Measurements from ENCODE around the gene SHISA4.

Gene SHISA4

DNA sequence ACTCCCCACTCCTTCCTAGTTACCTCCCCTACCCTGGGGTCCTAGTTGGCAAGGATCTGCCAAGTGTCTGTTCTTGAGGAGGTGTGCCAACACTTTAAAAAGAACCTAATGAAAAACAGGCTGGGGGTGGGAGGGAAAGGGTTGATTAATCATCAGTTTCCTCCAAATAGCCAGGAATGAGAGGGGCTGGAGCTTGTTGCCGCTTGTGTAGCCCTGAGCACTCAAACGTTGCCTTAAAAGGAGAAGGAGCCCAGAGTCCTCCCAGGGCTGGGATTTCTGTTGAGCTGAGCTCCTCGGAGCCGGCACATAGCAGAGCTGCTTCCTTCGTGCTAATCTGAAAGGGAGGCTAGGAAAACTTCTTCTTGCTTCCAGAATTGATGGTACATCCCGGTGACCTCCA is 15.9 kb downstream of the SHISA4 start:
- DNase-seq (ENCODE audit: low read depth): peak; percentile 90
- TF ChIP-seq, protein P1, sequence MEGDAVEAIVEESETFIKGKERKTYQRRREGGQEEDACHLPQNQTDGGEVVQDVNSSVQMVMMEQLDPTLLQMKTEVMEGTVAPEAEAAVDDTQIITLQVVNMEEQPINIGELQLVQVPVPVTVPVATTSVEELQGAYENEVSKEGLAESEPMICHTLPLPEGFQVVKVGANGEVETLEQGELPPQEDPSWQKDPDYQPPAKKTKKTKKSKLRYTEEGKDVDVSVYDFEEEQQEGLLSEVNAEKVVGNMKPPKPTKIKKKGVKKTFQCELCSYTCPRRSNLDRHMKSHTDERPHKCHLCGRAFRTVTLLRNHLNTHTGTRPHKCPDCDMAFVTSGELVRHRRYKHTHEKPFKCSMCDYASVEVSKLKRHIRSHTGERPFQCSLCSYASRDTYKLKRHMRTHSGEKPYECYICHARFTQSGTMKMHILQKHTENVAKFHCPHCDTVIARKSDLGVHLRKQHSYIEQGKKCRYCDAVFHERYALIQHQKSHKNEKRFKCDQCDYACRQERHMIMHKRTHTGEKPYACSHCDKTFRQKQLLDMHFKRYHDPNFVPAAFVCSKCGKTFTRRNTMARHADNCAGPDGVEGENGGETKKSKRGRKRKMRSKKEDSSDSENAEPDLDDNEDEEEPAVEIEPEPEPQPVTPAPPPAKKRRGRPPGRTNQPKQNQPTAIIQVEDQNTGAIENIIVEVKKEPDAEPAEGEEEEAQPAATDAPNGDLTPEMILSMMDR (IDR thresholded peaks at IDR 0.05; ENCODE audit: low read length, missing control alignments): no peak
- H3K4me3 ChIP-seq (replicated peaks; ENCODE audit: low read depth, low read length): no peak overlapping the region

DNA sequence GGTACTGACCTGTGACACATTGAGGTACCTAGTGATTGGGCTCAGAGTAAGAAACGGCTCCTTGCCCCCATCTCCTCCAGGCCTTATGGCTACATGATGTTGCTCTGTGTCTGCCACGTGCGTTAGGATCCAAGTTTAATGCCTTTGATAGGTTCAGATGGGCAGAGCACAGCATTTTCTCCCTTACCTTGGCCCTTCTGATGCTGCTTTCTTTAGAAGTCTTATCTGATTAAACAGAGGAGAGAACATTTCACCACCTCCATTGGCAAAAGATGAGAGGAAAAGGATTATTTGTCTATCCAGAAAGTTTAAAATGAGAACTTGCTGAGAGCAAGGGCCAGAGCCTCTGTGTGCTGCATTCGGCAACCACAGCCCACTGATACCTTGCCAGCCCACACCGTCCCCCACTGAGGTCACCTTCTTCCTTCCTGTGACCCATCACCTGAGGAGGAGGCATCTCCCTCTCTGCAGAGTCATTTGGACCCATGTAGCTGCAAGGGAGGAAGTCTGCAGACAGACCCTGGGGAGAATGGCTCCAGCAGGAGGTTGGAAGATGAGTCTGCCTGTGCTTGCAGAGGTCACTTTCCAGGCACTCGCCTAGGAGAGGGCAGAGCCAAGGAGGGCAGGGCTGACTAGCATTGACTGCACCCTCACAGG is 16.7 kb downstream of the SHISA4 start:
- no peak overlapping the region for H3K4me3 ChIP-seq (replicated peaks; ENCODE audit: low read depth, low read length)
- no peak for DNase-seq (ENCODE audit: low read depth)
- TF ChIP-seq, protein P1 (IDR thresholded peaks at IDR 0.05; ENCODE audit: low read length, missing control alignments): no peak

DNA sequence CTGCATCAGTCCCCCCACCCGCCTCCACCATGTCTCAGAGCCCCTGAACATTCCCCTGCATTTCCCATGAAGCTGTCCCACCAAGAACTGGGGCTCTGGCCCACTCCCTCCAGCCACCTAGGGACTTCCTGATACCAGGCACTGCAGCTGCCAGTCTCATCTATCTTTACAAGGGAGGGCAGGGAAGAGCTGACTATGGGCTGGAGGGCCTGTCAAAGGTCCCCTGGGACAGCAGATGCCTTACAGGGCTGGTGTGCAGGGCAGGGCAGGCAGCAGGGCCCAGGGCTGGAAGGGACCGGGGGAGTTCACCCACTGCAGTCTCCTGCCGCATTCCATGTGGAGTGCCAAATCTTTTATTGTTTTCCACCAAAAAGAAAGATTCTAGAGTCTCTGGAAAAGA is 17.6 kb downstream of the SHISA4 start:
- TF ChIP-seq, protein P1 (IDR thresholded peaks at IDR 0.05; ENCODE audit: low read length, missing control alignments): no peak
- no peak overlapping the region for H3K4me3 ChIP-seq (replicated peaks; ENCODE audit: low read depth, low read length)

DNA sequence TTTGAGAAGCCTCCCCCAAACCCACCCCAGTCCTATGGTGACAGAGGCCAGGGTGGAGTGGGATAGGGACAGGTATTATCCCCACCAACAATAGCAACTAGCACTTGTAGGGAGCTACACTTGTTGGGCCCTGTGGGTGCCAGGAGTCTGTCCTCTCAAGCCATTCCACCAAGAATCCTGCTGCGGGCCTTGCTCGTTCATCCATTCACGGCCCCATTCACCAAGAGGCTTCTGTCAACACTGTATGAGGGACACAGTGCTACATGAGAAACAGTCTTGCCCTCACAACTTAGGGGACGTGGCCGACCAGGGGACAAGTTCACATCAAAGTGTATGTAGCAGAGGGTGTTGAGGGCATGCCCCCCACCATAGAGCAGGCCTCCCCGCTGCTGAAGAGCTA is 18.9 kb downstream of the SHISA4 start:
- TF ChIP-seq, protein P1 (IDR thresholded peaks at IDR 0.05; ENCODE audit: low read length, missing control alignments): no peak
- no peak for DNase-seq (ENCODE audit: low read depth)
- no peak overlapping the region for H3K4me3 ChIP-seq (replicated peaks; ENCODE audit: low read depth, low read length)

More for the DNA sequence above, 17.6 kb downstream of the SHISA4 start:
- no peak for DNase-seq (ENCODE audit: low read depth)

DNA sequence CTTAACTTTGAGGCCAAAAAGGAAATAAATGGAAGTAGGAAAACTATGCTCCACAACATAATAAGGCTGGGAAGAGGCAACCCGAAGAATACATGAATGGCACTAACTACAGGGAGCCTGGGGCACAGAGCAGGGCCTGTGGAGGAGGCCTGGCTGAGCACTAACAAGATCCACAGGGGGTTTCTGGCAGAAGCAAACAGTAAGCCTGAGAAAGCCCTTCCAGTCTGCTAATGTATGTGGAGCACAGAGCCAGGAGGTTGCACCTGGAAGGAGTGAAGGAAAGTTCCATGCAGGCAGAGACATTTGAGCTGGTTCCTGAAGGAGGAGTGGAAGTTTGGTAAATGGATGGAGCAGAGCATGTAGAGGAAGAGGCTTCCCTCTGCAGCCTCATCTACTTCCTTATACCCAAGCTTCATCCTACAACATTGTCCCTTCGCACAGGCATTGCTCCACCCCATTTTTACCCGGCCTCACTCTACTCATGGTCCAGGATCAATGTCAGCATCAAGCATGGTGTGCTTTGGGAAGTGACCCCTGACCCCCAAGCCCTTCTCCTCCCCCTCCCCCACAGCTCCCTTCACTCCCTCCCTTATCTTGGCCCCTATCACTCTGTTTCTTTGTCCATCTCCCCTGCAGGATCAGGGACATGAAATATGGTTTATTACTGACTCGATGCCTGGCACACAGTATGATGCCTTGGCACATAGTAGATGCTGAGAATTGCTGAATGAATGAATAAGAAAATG is 23.3 kb downstream of the SHISA4 start:
- TF ChIP-seq, protein P1 (IDR thresholded peaks at IDR 0.05; ENCODE audit: low read length, missing control alignments): no peak
- H3K4me3 ChIP-seq (replicated peaks; ENCODE audit: low read depth, low read length): no peak overlapping the region
- no peak for DNase-seq (ENCODE audit: low read depth)

DNA sequence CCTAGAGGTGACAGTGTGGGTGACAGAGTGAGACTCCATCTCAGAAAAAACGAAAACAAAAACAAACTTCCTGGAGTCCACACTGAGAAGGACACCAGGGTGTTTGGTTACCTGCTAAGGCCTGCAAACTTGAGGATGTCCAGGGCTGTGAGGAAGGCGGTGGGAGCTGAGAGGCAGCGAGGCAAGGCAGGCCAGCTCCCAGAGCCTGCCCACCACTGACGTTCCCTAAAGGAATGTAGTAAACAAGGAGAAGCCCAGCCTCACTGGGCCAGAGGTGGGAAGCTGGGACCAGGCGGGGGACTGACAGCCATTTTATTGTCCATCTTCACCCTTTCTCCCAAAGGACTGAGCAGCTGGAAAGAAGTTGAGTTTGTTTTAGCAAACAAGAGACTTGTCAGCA is 24.1 kb downstream of the SHISA4 start:
- H3K4me3 ChIP-seq (replicated peaks; ENCODE audit: low read depth, low read length): no peak overlapping the region
- TF ChIP-seq, protein P1 (IDR thresholded peaks at IDR 0.05; ENCODE audit: low read length, missing control alignments): no peak
- peak; percentile 30 for DNase-seq (ENCODE audit: low read depth)

Data from fibroblast of pulmonary artery (primary cell).